CD14-positive monocyte (primary cell): Measurements from ENCODE around the gene C2CD4A. TPM values are rescaled to one million over a fixed set of nuclear protein-coding genes. Genes with fewer than 3 reads are reported as not detected.

ENCODE experiments used
- DNase-seq, 3 donors: peaks; one replicate each; pipeline ENCODE4 v3.0.0-alpha.2; 2011 to 2022
- H2AFZ ChIP-seq: 2 replicates; pipeline ENCODE4 v1.6.0; 2012; ENCODE audit warnings: mild to moderate bottlenecking, low read depth, low read length, inconsistent platforms; ENCODE audit not compliant: insufficient read depth, poor library complexity, severe bottlenecking
- H3K27ac ChIP-seq, 2 donors: 1 replicate in 1 of 2; 2 replicates in 1 of 2; pipeline ENCODE4 v1.5.1; 2012 to 2013; ENCODE audit warnings: low read length in 2 of 2, control low read depth in 1 of 2, inconsistent platforms in 1 of 2, low read depth in 1 of 2, mild to moderate bottlenecking in 1 of 2
- H3K27me3 ChIP-seq, 2 donors: one replicate each; pipeline versions ENCODE4 v1.6.0 to v1.6.1; 2011 to 2013; ENCODE audit warnings: low read length in 2 of 2; ENCODE audit not compliant: control insufficient read depth in 2 of 2, insufficient read depth in 2 of 2
- H3K36me3 ChIP-seq, 2 donors: replicated peaks in 1 of 2; 1 replicate in 1 of 2; 2 replicates in 1 of 2; pipeline versions ENCODE4 v1.5.1 to v1.6.1; 2012 to 2013; ENCODE audit warnings: low read length in 2 of 2, control low read depth in 1 of 2, inconsistent platforms in 1 of 2, mild to moderate bottlenecking in 1 of 2; ENCODE audit not compliant: insufficient read depth in 2 of 2, control insufficient read depth in 1 of 2
- H3K4me1 ChIP-seq, 2 donors: 1 replicate in 1 of 2; 2 replicates in 1 of 2; pipeline versions ENCODE4 v1.5.1 to v1.6.1; 2012 to 2013; ENCODE audit warnings: low read length in 2 of 2, control low read depth in 1 of 2, inconsistent platforms in 1 of 2, mild to moderate bottlenecking in 1 of 2, moderate library complexity in 1 of 2; ENCODE audit not compliant: insufficient read depth in 2 of 2, control insufficient read depth in 1 of 2
- H3K4me2 ChIP-seq: replicated peaks from 2 replicates; pipeline ENCODE3; 2012; ENCODE audit warnings: low read length, moderate library complexity, mild to moderate bottlenecking; ENCODE audit not compliant: poor library complexity, severe bottlenecking; ENCODE audit errors: extremely low read depth
- H3K4me3 ChIP-seq, 3 experiments: fragments of 200-600 bp in 1 of 3; sonication (generic) in 1 of 3; replicated peaks in 1 of 3; 1 replicate in 2 of 3; 2 replicates in 1 of 3; pipeline ENCODE4 v1.5.1; 2011 to 2013; ENCODE audit warnings: low read length in 3 of 3, mild to moderate bottlenecking in 3 of 3, control low read depth in 2 of 3, low read depth in 2 of 3, inconsistent platforms in 1 of 3, moderate library complexity in 1 of 3
- H3K79me2 ChIP-seq: 2 replicates; pipeline ENCODE4 v1.6.0; 2012; ENCODE audit warnings: mild to moderate bottlenecking, control low read depth, inconsistent platforms, low read length, moderate library complexity; ENCODE audit not compliant: insufficient read depth
- H3K9ac ChIP-seq: 2 replicates; pipeline ENCODE4 v1.6.0; 2017; ENCODE audit warnings: low read length, mild to moderate bottlenecking; ENCODE audit not compliant: insufficient read depth, poor library complexity, severe bottlenecking
- H3K9me3 ChIP-seq, 2 donors: replicated peaks in 1 of 2; 1 replicate in 1 of 2; 2 replicates in 1 of 2; pipeline versions ENCODE4 v1.5.1 to v1.6.1; 2012 to 2013; ENCODE audit warnings: low read length in 2 of 2, control low read depth in 1 of 2; ENCODE audit not compliant: control insufficient read depth in 1 of 2, insufficient read depth in 1 of 2
- H4K20me1 ChIP-seq: 2 replicates; pipeline ENCODE4 v1.6.0; 2012; ENCODE audit warnings: mild to moderate bottlenecking, low read length, control low read depth, moderate library complexity; ENCODE audit not compliant: insufficient read depth
- H3K27ac Mint-ChIP-seq, 7 donors: one replicate each; pipeline ENCODE4 v1.8.0; 2020; ENCODE audit warnings: mild to moderate bottlenecking in 7 of 7, mixed read lengths in 7 of 7, moderate library complexity in 6 of 7, inconsistent platforms in 2 of 7
- H3K27me3 Mint-ChIP-seq, 3 donors: one replicate each; pipeline ENCODE4 v1.8.0; 2021 to 2022; ENCODE audit warnings: low read depth in 3 of 3, mild to moderate bottlenecking in 3 of 3, mixed read lengths in 3 of 3, moderate library complexity in 3 of 3, inconsistent platforms in 1 of 3
- H3K36me3 Mint-ChIP-seq, 2 donors: one replicate each; pipeline ENCODE4 v1.8.0; 2020; ENCODE audit warnings: mixed read lengths in 2 of 2, inconsistent platforms in 1 of 2, mild to moderate bottlenecking in 1 of 2
- H3K4me1 Mint-ChIP-seq: one replicate; pipeline ENCODE4 v1.8.0; 2020; ENCODE audit warnings: mild to moderate bottlenecking, mixed read lengths
- H3K4me3 Mint-ChIP-seq, 2 donors: one replicate each; pipeline ENCODE4 v1.8.0; 2020; ENCODE audit warnings: mild to moderate bottlenecking in 2 of 2, mixed read lengths in 2 of 2, moderate library complexity in 1 of 2
- H3K9me3 Mint-ChIP-seq, 7 donors: one replicate each; pipeline ENCODE4 v1.8.0; 2020 to 2022; ENCODE audit warnings: mixed read lengths in 7 of 7, mild to moderate bottlenecking in 6 of 7, moderate library complexity in 6 of 7, inconsistent platforms in 2 of 7
- CTCF ChIP-seq: fragments of 200-600 bp; IDR thresholded peaks from one replicate; pipeline ENCODE4 v1.8.0; 2022; ENCODE audit warnings: antibody characterized with exemption, mild to moderate bottlenecking
- WGBS: methylation state at CpG from one replicate; pipeline ENCODE4 v1.1.5; 2013; ENCODE audit warnings: missing lambda C conversion rate; ENCODE audit not compliant: insufficient coverage; 5-methylcytosine and 5-hydroxymethylcytosine counted together
- intact Hi-C, 2 donors: fragments of 100-400 bp; cut with micrococcal nuclease; formaldehyde crosslinking; loops; one replicate each; pipeline versions ENCODE4 v1.15.0 to v1.15.1; 2023
- polyA plus RNA-seq, 3 donors: library from polyadenylated mRNA; depleted of rRNA in 1 of 3; unstranded in 2 of 3; stranded (reverse) in 1 of 3; fragments of 300-500 nt in 2 of 3; fragments of >200 nt in 1 of 3; fragmentation: Illumina TruSeq in 2 of 3; gene quantifications; 1 replicate in 2 of 3; 2 replicates in 1 of 3; pipeline ENCODE4 v1.2.3, GENCODE V29; 2012 to 2021

The C2CD4A gene
- polyA plus RNA-seq, 3 donors, result not detected

GRCh38 chr15:62052713-62053112 is 14.1 kb upstream of the C2CD4A start:
- H3K27me3 ChIP-seq, result no peaks in the 10 kb centered on the region
- no CpG with 5 or more reads among the region's 1 CpG for WGBS
- intact Hi-C loops, result no loop called here
- Mint-ChIP-seq H3K4me1 (peaks cover 61% of the 10 kb centered on the region), H3K36me3 (peaks cover 2 to 9% of the 10 kb centered on the region in 2 donors), H3K27me3 (peaks cover 0 to 1% (median 0%) of the 10 kb centered on the region in 3 donors), H3K4me3 (no peak overlapping the region), H3K27ac (peak overlapping the region in 3 of 7 donors; percentile 25 to 30 (median 30)), H3K9me3 (no peaks in the 10 kb centered on the region)
- peak overlapping the region in 1 of 3 experiments; percentile 38 for H3K4me3 ChIP-seq
- no peaks in the 10 kb centered on the region for H3K9me3 ChIP-seq
- H4K20me1 ChIP-seq, result peaks cover 79% of the 10 kb centered on the region
- H3K36me3 ChIP-seq, result no peaks in the 10 kb centered on the region
- peak overlapping the region; percentile 35 to 65 for H3K27ac ChIP-seq
- H2AFZ ChIP-seq, result no peak overlapping the region
- H3K4me2 ChIP-seq, result peak overlapping the region; percentile 36
- peak in 2 of 3 donors; percentile 27 to 60 for DNase-seq
- H3K9ac ChIP-seq, result no peak overlapping the region
- peaks cover 81% of the 10 kb centered on the region for H3K79me2 ChIP-seq
- TF ChIP-seq CTCF, result no peak
- peaks cover 57 to 66% of the 10 kb centered on the region in 2 donors for H3K4me1 ChIP-seq

DNA sequence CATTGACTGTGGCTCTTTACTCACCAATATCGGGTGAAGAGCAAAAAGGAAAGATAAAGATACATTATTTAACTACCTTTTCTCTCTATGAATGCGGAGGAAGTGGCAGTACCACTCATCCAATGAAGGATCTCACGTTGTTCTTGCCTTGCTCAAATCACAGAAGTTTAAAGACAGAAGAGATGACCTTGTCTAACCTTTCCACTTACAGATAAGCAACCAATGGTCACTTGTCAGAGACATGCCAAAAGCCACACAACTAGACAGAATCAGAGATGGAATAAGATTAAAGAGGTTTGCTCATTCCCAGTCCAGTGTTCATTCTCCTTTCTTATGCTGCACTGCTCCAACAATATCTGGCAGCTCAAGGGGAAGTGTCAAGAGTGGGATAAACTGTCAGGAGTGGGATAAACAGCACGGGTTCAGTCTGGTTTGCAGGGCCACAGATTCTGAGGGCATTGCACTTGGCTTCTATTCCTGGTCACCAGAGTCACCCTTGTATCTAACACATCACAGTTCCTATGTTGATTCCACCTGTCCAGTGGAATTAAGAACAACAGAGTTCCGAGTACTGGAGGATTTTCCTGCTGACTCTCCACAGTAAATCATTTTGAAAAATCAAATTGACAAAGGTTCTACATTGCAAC is 13.2 kb upstream of the C2CD4A start:
- Histone ChIP-seq H3K36me3 (no peaks in the 10 kb centered on the region), H3K9me3 (no peaks in the 10 kb centered on the region), H3K4me2 (no peak overlapping the region), H3K79me2 (peaks cover 88% of the 10 kb centered on the region), H2AFZ (no peak overlapping the region), H3K9ac (no peak overlapping the region), H3K27ac (peak overlapping the region in 1 of 2 donors; percentile 65), H3K4me3 (no peak overlapping the region), H3K27me3 (no peaks in the 10 kb centered on the region), H3K4me1 (peaks cover 66 to 73% of the 10 kb centered on the region in 2 donors), H4K20me1 (peaks cover 86% of the 10 kb centered on the region)
- peaks cover 0 to 1% (median 0%) of the 10 kb centered on the region in 3 donors for H3K27me3 Mint-ChIP-seq
- intact Hi-C loops, result no loop called here
- TF ChIP-seq CTCF, result no peak
- 94% methylated on average over 2 of the region's 5 CpGs for WGBS
- H3K4me3 Mint-ChIP-seq, result no peak overlapping the region
- no peak for DNase-seq
- H3K4me1 Mint-ChIP-seq, result peaks cover 66% of the 10 kb centered on the region
- no peaks in the 10 kb centered on the region for H3K9me3 Mint-ChIP-seq
- peak overlapping the region in 4 of 7 donors; percentile 36 to 85 (median 58) for H3K27ac Mint-ChIP-seq
- H3K36me3 Mint-ChIP-seq, result peaks cover 2 to 12% of the 10 kb centered on the region in 2 donors
